ENCODE results near the gene HORMAD1.

HORMAD1 gene

DNA sequence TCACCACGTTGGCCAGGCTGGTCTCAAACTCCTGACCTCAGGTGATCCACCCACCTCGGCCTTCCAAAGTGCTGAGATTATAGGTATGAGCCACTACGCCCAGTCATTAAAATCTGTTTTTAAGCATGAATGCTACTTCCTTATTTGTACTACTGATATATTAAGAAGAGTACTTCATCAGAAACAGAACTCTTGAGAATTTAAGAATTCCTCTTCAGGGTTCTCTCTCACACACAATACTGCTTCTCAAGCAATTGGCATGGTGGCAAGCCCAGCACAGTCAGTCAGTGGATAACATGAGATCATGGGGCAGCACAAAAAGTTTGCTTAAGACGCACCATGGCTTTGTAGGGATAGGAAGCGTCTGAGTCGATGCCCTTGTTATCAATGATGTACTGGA is 30.7 kb upstream of the HORMAD1 start:
- peaks cover 14% of the 10 kb centered on the region for H3K4me1 ChIP-seq (ENCODE audit: insufficient read depth, poor library complexity, severe bottlenecking)
- H3K27me3 ChIP-seq (ENCODE audit: insufficient read depth, poor library complexity, severe bottlenecking): no peaks in the 10 kb centered on the region
- no peak overlapping the region for H3K27ac ChIP-seq (ENCODE audit: poor library complexity, severe bottlenecking)
- H3K9me3 ChIP-seq (ENCODE audit: severe bottlenecking): no peaks in the 10 kb centered on the region
- DNase-seq (ENCODE audit: low spot score) (no peak), ATAC-seq (ENCODE audit: low read depth) (no peak)
- TF ChIP-seq, protein P1, sequence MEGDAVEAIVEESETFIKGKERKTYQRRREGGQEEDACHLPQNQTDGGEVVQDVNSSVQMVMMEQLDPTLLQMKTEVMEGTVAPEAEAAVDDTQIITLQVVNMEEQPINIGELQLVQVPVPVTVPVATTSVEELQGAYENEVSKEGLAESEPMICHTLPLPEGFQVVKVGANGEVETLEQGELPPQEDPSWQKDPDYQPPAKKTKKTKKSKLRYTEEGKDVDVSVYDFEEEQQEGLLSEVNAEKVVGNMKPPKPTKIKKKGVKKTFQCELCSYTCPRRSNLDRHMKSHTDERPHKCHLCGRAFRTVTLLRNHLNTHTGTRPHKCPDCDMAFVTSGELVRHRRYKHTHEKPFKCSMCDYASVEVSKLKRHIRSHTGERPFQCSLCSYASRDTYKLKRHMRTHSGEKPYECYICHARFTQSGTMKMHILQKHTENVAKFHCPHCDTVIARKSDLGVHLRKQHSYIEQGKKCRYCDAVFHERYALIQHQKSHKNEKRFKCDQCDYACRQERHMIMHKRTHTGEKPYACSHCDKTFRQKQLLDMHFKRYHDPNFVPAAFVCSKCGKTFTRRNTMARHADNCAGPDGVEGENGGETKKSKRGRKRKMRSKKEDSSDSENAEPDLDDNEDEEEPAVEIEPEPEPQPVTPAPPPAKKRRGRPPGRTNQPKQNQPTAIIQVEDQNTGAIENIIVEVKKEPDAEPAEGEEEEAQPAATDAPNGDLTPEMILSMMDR (IDR thresholded peaks at IDR 0.05; ENCODE audit: poor library complexity, severe bottlenecking): no peak
- H3K4me3 ChIP-seq (ENCODE audit: severe bottlenecking): no peak overlapping the region
- no peaks in the 10 kb centered on the region for H3K36me3 ChIP-seq (ENCODE audit: low read depth)

DNA sequence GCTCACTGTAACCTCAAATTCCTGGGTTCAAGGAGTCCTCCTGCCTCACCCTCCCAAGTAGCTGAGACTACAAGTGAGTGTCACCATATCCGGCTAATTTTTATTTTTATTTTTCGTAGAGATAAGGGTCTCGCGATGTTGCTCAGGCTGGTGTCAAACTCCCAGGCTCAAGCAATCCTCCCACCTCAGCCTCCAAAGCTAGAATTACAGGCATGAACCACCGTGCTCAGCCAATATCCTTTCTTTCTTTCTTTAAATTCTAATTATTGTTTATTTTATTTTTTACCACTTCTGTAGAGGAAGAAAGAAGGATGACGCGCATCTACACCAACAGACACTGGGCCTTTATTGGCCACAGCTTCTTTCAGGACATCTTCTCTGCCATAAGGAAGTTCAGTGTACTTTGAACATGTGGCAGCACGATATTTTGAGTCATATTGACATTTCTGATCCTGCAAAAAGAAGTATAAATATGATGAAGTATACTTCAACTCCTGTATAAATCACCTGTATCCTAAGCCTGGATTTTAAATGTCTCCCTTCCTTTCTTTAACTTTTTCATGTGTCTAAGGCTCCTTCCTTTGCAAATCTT is 29.1 kb upstream of the HORMAD1 start:
- no peak for DNase-seq (ENCODE audit: low spot score)
- peaks cover 14% of the 10 kb centered on the region for H3K4me1 ChIP-seq (ENCODE audit: insufficient read depth, poor library complexity, severe bottlenecking)
- TF ChIP-seq, protein P1 (IDR thresholded peaks at IDR 0.05; ENCODE audit: poor library complexity, severe bottlenecking): no peak
- H3K4me3 ChIP-seq (ENCODE audit: severe bottlenecking): no peak overlapping the region
- no peaks in the 10 kb centered on the region for H3K36me3 ChIP-seq (ENCODE audit: low read depth)
- no peaks in the 10 kb centered on the region for H3K9me3 ChIP-seq (ENCODE audit: severe bottlenecking)
- no peak for ATAC-seq (ENCODE audit: low read depth)
- H3K27ac ChIP-seq (ENCODE audit: poor library complexity, severe bottlenecking): no peak overlapping the region
- H3K27me3 ChIP-seq (ENCODE audit: insufficient read depth, poor library complexity, severe bottlenecking): no peaks in the 10 kb centered on the region

DNA sequence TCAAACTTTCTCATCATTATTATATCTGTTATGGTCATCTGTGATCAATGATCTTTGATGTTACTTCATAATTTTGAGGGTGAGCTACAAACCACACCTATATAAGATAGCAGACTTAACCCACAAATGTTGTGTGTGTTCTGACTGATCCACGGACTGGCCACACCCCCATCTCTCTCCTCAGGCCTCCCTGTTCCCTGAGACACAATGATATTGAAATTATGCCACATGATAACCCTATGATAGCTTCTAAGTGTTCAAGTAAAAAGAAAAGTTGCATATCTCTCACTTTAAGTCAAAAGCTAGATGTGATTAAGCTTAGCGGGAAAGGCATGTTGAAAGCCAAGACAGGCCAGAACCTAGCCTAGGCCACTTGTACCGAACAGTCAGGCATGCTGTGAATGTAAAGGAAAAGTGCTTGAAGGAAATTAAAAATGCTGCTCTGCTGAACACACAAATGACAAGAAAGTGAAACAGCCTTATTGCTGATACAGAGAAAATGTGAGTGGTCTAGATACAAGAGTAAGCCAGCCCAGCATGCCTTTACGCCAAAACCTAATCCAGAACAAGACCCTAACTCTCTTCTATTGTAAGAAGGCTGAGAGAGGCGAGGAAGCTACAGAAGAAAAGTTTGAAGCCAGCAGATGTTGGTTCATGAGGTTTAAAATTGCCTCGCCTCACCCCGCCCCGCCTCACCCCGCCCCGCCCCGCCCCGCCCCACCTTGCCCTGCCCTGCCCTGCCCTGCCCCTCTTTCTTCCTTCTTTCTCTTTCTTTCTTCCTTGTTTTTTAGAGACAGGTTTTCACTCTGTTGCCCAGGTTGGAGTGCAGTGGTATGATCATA is 28.4 kb upstream of the HORMAD1 start:
- Histone ChIP-seq H3K36me3 (ENCODE audit: low read depth) (no peaks in the 10 kb centered on the region), H3K4me1 (ENCODE audit: insufficient read depth, poor library complexity, severe bottlenecking) (peaks cover 14% of the 10 kb centered on the region), H3K9me3 (ENCODE audit: severe bottlenecking) (no peaks in the 10 kb centered on the region), H3K4me3 (ENCODE audit: severe bottlenecking) (no peak overlapping the region), H3K27ac (ENCODE audit: poor library complexity, severe bottlenecking) (no peak overlapping the region), H3K27me3 (ENCODE audit: insufficient read depth, poor library complexity, severe bottlenecking) (no peaks in the 10 kb centered on the region)
- no peak for DNase-seq (ENCODE audit: low spot score)
- no peak for ATAC-seq (ENCODE audit: low read depth)
- TF ChIP-seq, protein P1 (IDR thresholded peaks at IDR 0.05; ENCODE audit: poor library complexity, severe bottlenecking): no peak

DNA sequence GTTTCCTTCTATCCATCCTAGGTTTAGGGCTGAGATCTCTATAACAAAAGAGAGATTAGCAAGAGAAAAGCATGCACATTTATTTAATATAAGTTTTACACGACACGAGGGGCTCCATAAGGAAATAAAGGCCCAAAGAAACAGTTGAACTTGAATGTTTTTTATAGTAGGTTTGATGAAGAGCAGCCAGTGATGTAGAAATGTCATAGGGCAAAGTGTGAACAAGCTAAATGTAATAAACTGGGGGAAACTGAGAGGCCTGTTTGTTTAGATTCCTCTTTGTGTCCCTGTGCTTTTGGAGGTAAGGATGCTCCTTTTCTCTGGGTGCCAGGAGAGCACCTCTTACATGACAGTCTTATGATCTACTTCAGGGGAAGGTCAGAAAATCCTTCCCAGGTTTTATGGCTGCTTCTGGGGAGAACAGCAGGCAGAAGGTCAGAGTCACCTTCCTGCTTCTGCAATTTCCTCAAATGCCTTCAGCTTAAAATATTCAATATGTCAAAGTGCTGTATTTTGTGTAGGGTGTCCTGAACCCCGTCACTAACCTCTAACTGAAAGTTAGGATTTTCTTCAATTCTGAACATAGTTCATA is 9.5 kb upstream of the HORMAD1 start:
- Histone ChIP-seq H3K36me3 (ENCODE audit: low read depth) (no peaks in the 10 kb centered on the region), H3K9me3 (ENCODE audit: severe bottlenecking) (no peaks in the 10 kb centered on the region), H3K27ac (ENCODE audit: poor library complexity, severe bottlenecking) (no peak overlapping the region), H3K4me1 (ENCODE audit: insufficient read depth, poor library complexity, severe bottlenecking) (no peaks in the 10 kb centered on the region), H3K4me3 (ENCODE audit: severe bottlenecking) (no peak overlapping the region), H3K27me3 (ENCODE audit: insufficient read depth, poor library complexity, severe bottlenecking) (no peaks in the 10 kb centered on the region)
- ATAC-seq (ENCODE audit: low read depth) (no peak), DNase-seq (ENCODE audit: low spot score) (no peak)
- TF ChIP-seq, protein P1 (IDR thresholded peaks at IDR 0.05; ENCODE audit: poor library complexity, severe bottlenecking): no peak

Measured in RWPE2 (cell line).